Smooth muscle cell (in vitro differentiated cells): ENCODE results near the gene ISG15. TPM values are rescaled to one million over a fixed set of nuclear protein-coding genes. Genes with fewer than 3 reads are reported as not detected.
A peak's percentile ranks its signal among the peaks of the same experiment; 100 is the strongest.
"Not testable (repeated sequence)": the region's sequence is repeated elsewhere in the genome, so short reads cannot be mapped to it uniquely, and the experiment has no call there.

Source experiments
- DNase-seq: peaks from one replicate; lab custom pipeline; 2025; ENCODE audit not compliant: unreplicated experiment; lab: John Stamatoyannopoulos, UW
- H2AFZ ChIP-seq: fragments of 200-600 bp; sonication (generic); 2 replicates; pipeline ENCODE4 v1.6.0; 2016; ENCODE audit warnings: antibody characterized with exemption, low read depth, mild to moderate bottlenecking
- H3F3A ChIP-seq: fragments of 200-600 bp; sonication (generic); 2 replicates; pipeline ENCODE4 v1.6.0; 2017; ENCODE audit warnings: antibody characterized with exemption, low read depth
- H3K27ac ChIP-seq: fragments of 200-600 bp; sonication (generic); 2 replicates; pipeline ENCODE4 v1.5.1; 2016; ENCODE audit warnings: low read depth, mild to moderate bottlenecking
- H3K27me3 ChIP-seq: fragments of 200-600 bp; sonication (generic); 2 replicates; pipeline ENCODE4 v1.6.1; 2016; ENCODE audit warnings: low read depth, mild to moderate bottlenecking
- H3K36me3 ChIP-seq: fragments of 200-600 bp; sonication (generic); 2 replicates; pipeline ENCODE4 v1.5.1; 2016; ENCODE audit warnings: low read depth
- H3K4me1 ChIP-seq: fragments of 200-600 bp; sonication (generic); 2 replicates; pipeline ENCODE4 v1.5.1; 2016; ENCODE audit warnings: low read depth
- H3K4me2 ChIP-seq: fragments of 200-600 bp; sonication (generic); 2 replicates; pipeline ENCODE4 v1.6.0; 2016; ENCODE audit warnings: mild to moderate bottlenecking
- H3K4me3 ChIP-seq: fragments of 200-600 bp; sonication (generic); 2 replicates; pipeline ENCODE4 v1.5.1; 2016; ENCODE audit warnings: mild to moderate bottlenecking
- H3K79me2 ChIP-seq: fragments of 200-600 bp; sonication (generic); 2 replicates; pipeline ENCODE4 v1.6.0; 2016; ENCODE audit warnings: low read depth, mild to moderate bottlenecking
- H3K9ac ChIP-seq: fragments of 200-600 bp; sonication (generic); 2 replicates; pipeline ENCODE4 v1.6.0; 2016; ENCODE audit warnings: low read depth
- H3K9me3 ChIP-seq: fragments of 200-600 bp; sonication (generic); replicated peaks from 2 replicates; pipeline ENCODE4 v1.5.1; 2016; ENCODE audit warnings: low read depth
- H4K20me1 ChIP-seq: fragments of 200-600 bp; sonication (generic); 2 replicates; pipeline ENCODE4 v1.6.0; 2016; ENCODE audit warnings: low read depth
- WGBS: methylation state at CpG from one replicate; pipeline ENCODE4 v1.1.7; 2016; ENCODE audit warnings: low lambda C conversion rate; 5-methylcytosine and 5-hydroxymethylcytosine counted together
- polyA plus RNA-seq: library from polyadenylated mRNA; unstranded; fragments of >200 nt; fragmentation: Nextera tagmentation; extraction: Ambion mirVana; gene quantifications from 2 replicates; pipeline ENCODE4 v1.2.1, GENCODE V29; 2016
- total RNA-seq: library from RNA; depleted of rRNA; stranded (reverse); fragments of >200 nt; gene quantifications from 2 replicates; pipeline ENCODE4 v1.2.3, GENCODE V29; 2014
- TF ChIP-seq, protein P1 (sequence below): fragments of 200-600 bp; sonication (generic); IDR thresholded peaks from 2 replicates; pipeline ENCODE4 v1.5.1; 2017; ENCODE audit warnings: borderline replicate concordance, mild to moderate bottlenecking, antibody characterized with exemption; ENCODE audit not compliant: insufficient read depth, poor library complexity, severe bottlenecking

Gene ISG15
- total and polyA plus RNA-seq, 2 experiments from 2014 or later = 109 to 147 TPM

DNA sequence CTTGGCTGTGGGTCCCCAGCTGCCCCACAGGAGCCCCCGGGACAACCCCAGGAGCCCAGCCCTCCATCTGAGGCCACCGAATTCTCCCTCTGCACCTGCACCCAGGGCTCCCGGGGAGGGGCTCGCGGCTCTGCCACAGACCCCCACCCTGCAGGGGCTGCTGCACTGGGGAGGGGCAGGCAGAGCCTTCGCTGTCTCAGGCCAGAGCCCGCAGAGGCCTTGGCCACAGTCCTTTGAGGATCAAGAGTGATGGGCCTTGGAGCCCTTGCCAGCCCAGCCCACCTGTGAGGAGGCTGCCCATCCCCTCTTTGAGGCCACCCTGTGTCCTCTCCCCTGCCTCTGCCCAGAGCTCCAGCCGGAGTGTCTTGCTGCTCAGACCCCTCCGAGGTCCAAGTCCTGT is 37.9 kb upstream of the ISG15 start:
- H3K79me2 ChIP-seq = no peaks in the 10 kb centered on the region
- H4K20me1 ChIP-seq = no peaks in the 10 kb centered on the region
- no peak overlapping the region for H3K4me2 ChIP-seq
- TF ChIP-seq, protein P1, sequence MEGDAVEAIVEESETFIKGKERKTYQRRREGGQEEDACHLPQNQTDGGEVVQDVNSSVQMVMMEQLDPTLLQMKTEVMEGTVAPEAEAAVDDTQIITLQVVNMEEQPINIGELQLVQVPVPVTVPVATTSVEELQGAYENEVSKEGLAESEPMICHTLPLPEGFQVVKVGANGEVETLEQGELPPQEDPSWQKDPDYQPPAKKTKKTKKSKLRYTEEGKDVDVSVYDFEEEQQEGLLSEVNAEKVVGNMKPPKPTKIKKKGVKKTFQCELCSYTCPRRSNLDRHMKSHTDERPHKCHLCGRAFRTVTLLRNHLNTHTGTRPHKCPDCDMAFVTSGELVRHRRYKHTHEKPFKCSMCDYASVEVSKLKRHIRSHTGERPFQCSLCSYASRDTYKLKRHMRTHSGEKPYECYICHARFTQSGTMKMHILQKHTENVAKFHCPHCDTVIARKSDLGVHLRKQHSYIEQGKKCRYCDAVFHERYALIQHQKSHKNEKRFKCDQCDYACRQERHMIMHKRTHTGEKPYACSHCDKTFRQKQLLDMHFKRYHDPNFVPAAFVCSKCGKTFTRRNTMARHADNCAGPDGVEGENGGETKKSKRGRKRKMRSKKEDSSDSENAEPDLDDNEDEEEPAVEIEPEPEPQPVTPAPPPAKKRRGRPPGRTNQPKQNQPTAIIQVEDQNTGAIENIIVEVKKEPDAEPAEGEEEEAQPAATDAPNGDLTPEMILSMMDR = no peak
- no peak overlapping the region for H3K27ac ChIP-seq
- H3K36me3 ChIP-seq = no peaks in the 10 kb centered on the region
- H3K9me3 ChIP-seq = no peaks in the 10 kb centered on the region
- H2AFZ ChIP-seq = no peak overlapping the region
- H3K27me3 ChIP-seq = peaks cover 5% of the 10 kb centered on the region
- H3K4me3 ChIP-seq = no peak overlapping the region
- H3K4me1 ChIP-seq = no peaks in the 10 kb centered on the region
- no peak overlapping the region for H3K9ac ChIP-seq
- 79% methylated on average over 7 of the region's 9 CpGs for WGBS
- no peaks in the 10 kb centered on the region for H3F3A ChIP-seq
- no peak for DNase-seq

DNA sequence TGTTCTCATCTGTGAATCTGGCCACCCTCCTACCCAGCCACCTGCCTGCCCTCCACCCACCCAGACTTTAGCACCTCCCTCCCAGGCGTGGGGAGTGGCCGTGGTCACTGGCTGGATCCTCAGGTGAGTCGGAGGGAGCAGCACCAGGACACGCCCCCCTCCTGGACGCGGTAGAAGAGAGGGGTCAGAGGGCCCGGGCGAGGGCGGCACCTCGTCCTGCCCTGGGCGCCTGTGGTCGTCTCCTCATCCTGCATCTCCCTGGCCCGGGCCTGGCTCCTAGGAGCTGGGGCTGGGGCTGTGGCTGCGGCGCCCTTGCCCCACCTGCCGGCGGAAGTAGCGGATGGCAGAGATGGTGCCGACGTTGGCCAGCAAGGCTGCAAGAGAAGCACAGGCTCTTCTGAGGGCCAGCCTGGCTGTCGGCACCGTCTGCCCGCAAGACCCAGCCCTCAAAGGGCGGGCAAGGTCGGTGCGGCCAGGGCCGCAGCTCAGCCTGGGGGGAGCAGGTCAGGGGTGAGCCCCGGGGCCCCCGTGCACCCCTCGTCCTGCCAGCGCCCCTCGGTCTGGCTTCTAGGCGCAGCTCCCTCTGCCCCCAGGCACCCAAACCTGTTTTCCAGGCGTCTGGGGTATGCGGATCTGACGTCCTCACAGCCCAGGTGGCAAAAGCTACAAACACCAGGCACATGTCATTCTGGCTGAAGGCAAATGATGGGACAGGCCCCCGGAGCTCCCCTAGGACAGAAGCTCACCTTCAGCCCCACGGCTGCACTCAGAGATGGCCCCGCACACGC is 37.2 kb upstream of the ISG15 start:
- no peak overlapping the region for H2AFZ ChIP-seq
- no peak overlapping the region for H3K9ac ChIP-seq

DNA sequence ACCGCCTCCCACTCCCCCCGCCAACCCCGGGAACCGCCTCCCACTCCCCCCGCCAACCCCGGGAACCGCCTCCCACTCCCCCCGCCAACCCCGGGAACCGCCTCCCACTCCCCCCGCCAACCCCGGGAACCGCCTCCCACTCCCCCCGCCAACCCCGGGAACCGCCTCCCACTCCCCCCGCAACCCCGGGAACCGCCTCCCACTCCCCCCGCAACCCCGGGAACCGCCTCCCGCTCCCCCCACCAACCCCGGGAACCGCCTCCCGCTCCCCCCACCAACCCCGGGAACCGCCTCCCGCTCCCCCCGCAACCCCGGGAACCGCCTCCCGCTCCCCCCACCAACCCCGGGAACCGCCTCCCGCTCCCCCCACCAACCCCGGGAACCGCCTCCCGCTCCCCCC is 36.5 kb upstream of the ISG15 start:
- not testable (repeated sequence) for H3K4me3 ChIP-seq, DNase-seq, H3K27me3 ChIP-seq, H3K4me1 ChIP-seq, H3K36me3 ChIP-seq, H4K20me1 ChIP-seq, H3K9me3 ChIP-seq, H3K79me2 ChIP-seq, H2AFZ ChIP-seq, H3F3A ChIP-seq, H3K27ac ChIP-seq, H3K4me2 ChIP-seq, H3K9ac ChIP-seq
- 93% methylated on average over 3 of the region's 39 CpGs for WGBS

More for the DNA sequence above, 37.2 kb upstream of the ISG15 start:
- no peaks in the 10 kb centered on the region for H3K4me1 ChIP-seq
- H3F3A ChIP-seq = no peaks in the 10 kb centered on the region
- DNase-seq = peak; percentile 33
- H3K79me2 ChIP-seq = no peaks in the 10 kb centered on the region
- H3K27ac ChIP-seq = no peak overlapping the region
- peak overlapping the region; percentile 21 for H3K4me3 ChIP-seq
- 7% methylated on average over 35 of the region's 40 CpGs for WGBS
- H3K4me2 ChIP-seq = peak overlapping the region; percentile 78
- H3K36me3 ChIP-seq = no peaks in the 10 kb centered on the region
- no peaks in the 10 kb centered on the region for H4K20me1 ChIP-seq
- H3K27me3 ChIP-seq = no peaks in the 10 kb centered on the region
- no peaks in the 10 kb centered on the region for H3K9me3 ChIP-seq
- TF ChIP-seq, protein P1 = peak; percentile 48

GRCh38 chr1:978069-978834 is 35.0 kb upstream of the ISG15 start:
- no peak overlapping the region for H3K4me2 ChIP-seq
- H3K4me1 ChIP-seq = no peaks in the 10 kb centered on the region
- 92% methylated on average over 31 of the region's 44 CpGs for WGBS
- H3K27ac ChIP-seq = no peak overlapping the region
- DNase-seq = no peak
- no peaks in the 10 kb centered on the region for H3K36me3 ChIP-seq
- no peak overlapping the region for H3K4me3 ChIP-seq
- peaks cover 8% of the 10 kb centered on the region for H3K27me3 ChIP-seq
- H3F3A ChIP-seq = no peaks in the 10 kb centered on the region
- no peak overlapping the region for H3K9ac ChIP-seq
- H3K9me3 ChIP-seq = no peaks in the 10 kb centered on the region
- no peaks in the 10 kb centered on the region for H3K79me2 ChIP-seq
- TF ChIP-seq, protein P1 = no peak
- H4K20me1 ChIP-seq = no peaks in the 10 kb centered on the region
- H2AFZ ChIP-seq = no peak overlapping the region
